Fibroblast of mammary gland (primary cell): ENCODE data around the gene SCGN.

Source experiments
- DNase-seq: peaks from one replicate; pipeline ENCODE4 v3.0.0-alpha.2; 2010; ENCODE audit warnings: low read depth
- H3K4me3 ChIP-seq: 2 replicates; pipeline ENCODE4 v1.5.1; 2011; ENCODE audit warnings: low read depth, mild to moderate bottlenecking, low read length, moderate library complexity; ENCODE audit not compliant: control insufficient read depth
- TF ChIP-seq, protein P1 (sequence below): conservative IDR thresholded peaks from 2 replicates; pipeline ENCODE4 v1.5.1; 2011; ENCODE audit warnings: low read depth, low read length, inconsistent platforms; ENCODE audit not compliant: control insufficient read depth, insufficient read depth

SCGN gene

DNA sequence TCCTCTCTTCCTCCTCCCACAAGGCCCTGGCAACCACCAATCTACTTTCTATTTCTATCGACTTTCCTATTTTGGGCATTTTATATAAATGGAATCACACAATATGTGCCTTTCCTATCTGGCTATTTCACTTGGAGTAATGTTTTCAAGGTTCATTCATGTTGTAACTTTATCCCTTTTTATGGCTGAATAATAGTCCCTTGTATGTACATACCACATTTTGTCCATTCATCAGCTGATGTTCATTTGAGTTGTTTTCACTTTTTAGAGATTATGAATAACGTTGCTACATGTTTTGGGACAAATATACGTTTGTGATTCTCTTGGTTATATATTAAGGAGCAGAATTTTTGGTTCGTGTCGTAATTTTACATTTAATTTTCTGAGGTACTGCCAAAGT lies 33.9 kb downstream of the SCGN start:
- no peak overlapping the region for H3K4me3 ChIP-seq
- DNase-seq: no peak
- TF ChIP-seq, protein P1, sequence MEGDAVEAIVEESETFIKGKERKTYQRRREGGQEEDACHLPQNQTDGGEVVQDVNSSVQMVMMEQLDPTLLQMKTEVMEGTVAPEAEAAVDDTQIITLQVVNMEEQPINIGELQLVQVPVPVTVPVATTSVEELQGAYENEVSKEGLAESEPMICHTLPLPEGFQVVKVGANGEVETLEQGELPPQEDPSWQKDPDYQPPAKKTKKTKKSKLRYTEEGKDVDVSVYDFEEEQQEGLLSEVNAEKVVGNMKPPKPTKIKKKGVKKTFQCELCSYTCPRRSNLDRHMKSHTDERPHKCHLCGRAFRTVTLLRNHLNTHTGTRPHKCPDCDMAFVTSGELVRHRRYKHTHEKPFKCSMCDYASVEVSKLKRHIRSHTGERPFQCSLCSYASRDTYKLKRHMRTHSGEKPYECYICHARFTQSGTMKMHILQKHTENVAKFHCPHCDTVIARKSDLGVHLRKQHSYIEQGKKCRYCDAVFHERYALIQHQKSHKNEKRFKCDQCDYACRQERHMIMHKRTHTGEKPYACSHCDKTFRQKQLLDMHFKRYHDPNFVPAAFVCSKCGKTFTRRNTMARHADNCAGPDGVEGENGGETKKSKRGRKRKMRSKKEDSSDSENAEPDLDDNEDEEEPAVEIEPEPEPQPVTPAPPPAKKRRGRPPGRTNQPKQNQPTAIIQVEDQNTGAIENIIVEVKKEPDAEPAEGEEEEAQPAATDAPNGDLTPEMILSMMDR: no peak

GRCh38 chr6:25686856-25687255 lies 34.8 kb downstream of the SCGN start:
- H3K4me3 ChIP-seq: no peak overlapping the region
- DNase-seq: no peak
- TF ChIP-seq, protein P1: no peak

- DNase-seq: no peak
Observed at GRCh38 chr6:25689966-25690365, 38.0 kb downstream of the SCGN start.

DNA sequence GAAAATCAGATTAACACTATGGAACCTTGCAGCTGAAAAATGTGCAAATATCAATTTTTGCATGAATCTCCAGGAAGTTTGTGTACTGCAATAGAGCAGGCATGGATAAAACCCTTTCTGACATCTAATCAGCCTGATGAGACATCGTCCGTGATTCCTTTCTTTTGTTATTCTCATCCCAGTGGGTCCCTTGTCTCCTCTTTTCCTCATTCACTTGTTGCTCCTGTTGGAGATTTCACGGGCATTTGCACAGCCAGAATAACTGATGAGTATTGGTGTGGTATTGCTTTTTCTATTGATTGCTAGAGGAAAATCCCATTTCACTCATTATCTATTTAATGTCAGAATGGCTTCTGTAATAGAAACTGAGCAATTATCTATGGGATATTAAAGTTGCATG lies 39.9 kb downstream of the SCGN start:
- no peak overlapping the region for H3K4me3 ChIP-seq
- DNase-seq: no peak
- TF ChIP-seq, protein P1: no peak

More at GRCh38 chr6:25689966-25690365, 38.0 kb downstream of the SCGN start:
- no peak overlapping the region for H3K4me3 ChIP-seq
- TF ChIP-seq, protein P1: no peak

GRCh38 chr6:25692472-25692871 lies 40.5 kb downstream of the SCGN start:
- no peak for DNase-seq
- TF ChIP-seq, protein P1: no peak
- no peak overlapping the region for H3K4me3 ChIP-seq

- peak; percentile 6 for DNase-seq
- no peak overlapping the region for H3K4me3 ChIP-seq
- TF ChIP-seq, protein P1: no peak
Observed at GRCh38 chr6:25694366-25694765, 42.4 kb downstream of the SCGN start.

GRCh38 chr6:25695671-25696070 lies 43.7 kb downstream of the SCGN start:
- DNase-seq: no peak
- TF ChIP-seq, protein P1: no peak
- H3K4me3 ChIP-seq: no peak overlapping the region
